Activated T-cell treated with anti-CD3 and anti-CD28 coated beads for 24 hours (primary cell): ENCODE results near the gene TWIST2.

Source experiments
- DNase-seq: peaks from one replicate; pipeline ENCODE4 v3.0.0-alpha.2; 2020; ENCODE audit warnings: low read depth

TWIST2 gene

DNA sequence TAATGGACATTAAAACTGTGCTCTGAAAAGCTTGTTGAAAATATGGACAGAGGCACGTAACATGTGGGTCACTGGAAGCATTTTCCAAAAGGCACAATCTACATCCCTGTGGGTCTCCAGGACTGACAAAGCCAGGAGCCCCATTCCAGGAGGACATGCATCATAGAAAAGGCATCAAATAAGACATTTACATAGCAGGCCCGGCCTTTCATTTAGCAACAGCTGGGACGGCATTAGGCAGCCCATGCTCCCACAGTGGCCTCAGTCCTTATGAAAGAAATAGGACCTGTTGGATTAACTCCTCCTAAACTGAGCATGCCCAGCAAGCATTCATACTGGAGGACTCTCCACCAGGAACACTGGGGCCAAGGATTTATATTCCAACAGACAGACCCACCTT is 72.2 kb downstream of the TWIST2 start:
- no peak for DNase-seq

- DNase-seq: no peak
Observed at GRCh38 chr2:238920601-238921001, 72.7 kb downstream of the TWIST2 start.

DNA sequence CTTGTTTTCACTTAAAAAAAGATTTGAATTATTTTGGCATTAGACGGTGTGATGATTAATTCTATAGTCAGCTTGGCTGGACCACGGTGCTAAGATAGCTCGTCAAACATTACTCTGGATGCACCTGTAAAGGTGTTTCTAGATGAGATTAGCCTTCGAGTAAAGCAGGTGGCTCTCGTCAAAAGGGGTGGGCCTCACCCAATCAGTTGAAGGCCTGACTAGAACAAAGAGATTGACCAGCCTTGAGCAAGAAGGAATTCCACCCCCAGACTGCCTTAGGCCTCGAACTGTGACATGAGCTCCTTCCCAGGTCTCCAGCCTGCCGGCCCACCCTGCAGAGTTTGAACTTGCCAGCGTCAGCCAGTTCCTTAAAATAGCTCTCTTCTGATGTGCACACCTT is 73.4 kb downstream of the TWIST2 start:
- no peak for DNase-seq

DNA sequence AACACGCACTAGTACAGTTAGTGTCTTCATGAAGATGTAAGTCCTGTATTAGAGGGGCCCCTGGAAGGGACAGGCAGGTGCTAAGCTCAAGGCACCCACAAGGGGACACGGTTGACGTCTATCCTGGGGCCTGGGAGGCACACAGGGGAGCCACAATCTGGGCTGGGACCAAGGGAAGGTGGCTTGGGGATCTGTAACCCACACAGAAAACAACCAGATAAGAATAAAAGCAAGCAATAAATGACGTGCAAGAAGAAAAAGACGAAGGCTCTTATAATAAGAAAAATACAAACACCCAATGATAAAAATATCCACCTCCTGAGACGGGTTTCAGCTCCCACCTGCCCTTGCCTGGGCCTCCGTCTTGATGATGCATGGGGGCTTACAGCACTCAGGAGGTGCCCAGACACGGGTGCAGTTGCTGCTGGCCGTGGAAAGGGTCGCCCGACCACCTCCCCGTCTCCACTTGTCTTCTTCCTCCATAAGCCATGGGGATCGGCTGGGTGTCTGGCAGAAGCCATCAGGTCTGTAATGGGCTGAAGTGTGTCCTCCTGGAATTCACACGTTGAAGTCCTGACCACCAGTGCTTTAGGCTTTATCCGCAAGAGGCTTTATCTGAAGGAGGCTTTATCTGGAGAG is 73.9 kb downstream of the TWIST2 start:
- no peak for DNase-seq

GRCh38 chr2:238922435-238922834 is 74.5 kb downstream of the TWIST2 start:
- DNase-seq: no peak

- no peak for DNase-seq
Observed at GRCh38 chr2:238924032-238924431, 76.1 kb downstream of the TWIST2 start.

DNA sequence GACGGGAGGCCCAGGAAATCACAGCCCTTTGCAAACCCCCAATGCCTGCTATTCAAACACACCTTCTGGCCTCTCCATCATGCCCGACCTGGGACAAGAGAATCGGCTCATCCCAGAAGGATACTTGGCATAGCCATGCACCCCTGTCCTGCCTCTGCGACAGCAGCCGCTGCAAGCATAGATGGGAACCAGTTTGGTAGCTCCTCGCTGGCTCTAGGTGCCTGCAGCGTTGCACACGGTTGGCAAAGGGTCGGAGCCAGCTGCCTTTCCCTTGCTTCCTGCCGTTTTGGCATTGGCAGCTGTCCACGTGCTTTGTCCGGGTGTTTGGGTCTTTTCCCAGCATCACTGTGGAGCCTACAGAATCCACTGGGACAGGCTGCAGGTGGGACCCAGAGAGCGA is 76.9 kb downstream of the TWIST2 start:
- DNase-seq: no peak

- DNase-seq: no peak
Observed at GRCh38 chr2:238925281-238925680, 77.4 kb downstream of the TWIST2 start.

- DNase-seq: no peak
Observed at GRCh38 chr2:238925816-238926521, 78.1 kb downstream of the TWIST2 start.

- no peak for DNase-seq
Observed at GRCh38 chr2:238926761-238927611, 79.1 kb downstream of the TWIST2 start.

DNA sequence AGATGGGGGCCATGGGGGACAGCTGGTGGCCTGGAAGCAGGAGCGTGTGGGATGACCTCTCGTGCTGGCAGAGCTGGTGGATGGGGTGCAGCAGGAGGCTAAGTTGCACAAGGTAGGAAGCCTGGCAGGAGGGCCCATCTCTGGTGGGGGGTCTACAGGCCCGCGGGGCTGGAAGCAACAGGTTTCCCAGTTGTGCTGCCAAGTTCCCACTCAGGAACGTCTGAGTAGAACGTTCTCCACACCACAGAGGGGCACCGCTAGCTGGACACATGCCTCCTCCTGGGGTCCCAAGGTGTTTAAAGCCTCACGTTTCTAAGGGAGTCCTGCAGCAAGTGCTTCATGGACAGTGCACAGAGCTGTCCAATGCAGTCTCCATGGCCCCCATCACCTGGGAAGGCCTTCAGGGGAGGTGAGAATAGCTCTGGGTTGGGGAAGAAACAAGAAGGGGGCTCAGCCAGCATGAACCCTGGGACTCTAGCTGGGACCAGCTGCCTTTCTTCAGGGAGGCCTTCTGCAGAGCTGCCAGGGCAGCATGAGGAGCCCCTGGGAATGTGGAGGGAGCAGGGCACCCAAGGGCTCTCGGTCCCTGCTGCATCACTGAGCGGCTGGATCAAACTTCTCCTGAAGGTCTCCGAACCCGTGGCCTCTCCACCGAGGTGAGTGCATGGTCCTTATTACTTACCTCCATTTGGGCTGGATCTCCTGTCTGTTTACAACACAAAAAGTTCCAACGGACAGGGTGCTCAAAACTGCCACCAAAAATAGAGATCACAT is 80.0 kb downstream of the TWIST2 start:
- DNase-seq: no peak

- no peak for DNase-seq
Observed at GRCh38 chr2:238928520-238929241, 80.8 kb downstream of the TWIST2 start.

GRCh38 chr2:238929242-238930081 is 81.6 kb downstream of the TWIST2 start:
- DNase-seq: no peak

DNA sequence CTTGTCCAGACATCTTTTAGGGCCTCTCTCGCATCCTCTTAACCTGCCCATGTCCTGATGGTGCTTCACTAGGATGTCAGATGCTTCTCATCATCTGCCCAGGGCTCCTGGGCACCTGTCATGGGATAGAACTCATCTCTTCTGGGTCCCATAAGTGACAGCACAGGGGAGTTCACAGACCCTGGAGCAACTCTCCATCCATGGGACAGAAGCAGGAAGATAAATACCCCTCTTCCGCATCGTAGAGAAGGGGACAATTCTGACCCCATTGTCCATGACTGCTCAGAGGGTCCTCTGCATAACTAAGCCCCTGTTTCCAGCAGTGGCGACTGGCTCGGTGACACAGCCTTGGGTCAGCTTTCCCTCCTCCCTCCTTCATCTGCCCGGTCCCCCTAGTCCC is 82.3 kb downstream of the TWIST2 start:
- no peak for DNase-seq

DNA sequence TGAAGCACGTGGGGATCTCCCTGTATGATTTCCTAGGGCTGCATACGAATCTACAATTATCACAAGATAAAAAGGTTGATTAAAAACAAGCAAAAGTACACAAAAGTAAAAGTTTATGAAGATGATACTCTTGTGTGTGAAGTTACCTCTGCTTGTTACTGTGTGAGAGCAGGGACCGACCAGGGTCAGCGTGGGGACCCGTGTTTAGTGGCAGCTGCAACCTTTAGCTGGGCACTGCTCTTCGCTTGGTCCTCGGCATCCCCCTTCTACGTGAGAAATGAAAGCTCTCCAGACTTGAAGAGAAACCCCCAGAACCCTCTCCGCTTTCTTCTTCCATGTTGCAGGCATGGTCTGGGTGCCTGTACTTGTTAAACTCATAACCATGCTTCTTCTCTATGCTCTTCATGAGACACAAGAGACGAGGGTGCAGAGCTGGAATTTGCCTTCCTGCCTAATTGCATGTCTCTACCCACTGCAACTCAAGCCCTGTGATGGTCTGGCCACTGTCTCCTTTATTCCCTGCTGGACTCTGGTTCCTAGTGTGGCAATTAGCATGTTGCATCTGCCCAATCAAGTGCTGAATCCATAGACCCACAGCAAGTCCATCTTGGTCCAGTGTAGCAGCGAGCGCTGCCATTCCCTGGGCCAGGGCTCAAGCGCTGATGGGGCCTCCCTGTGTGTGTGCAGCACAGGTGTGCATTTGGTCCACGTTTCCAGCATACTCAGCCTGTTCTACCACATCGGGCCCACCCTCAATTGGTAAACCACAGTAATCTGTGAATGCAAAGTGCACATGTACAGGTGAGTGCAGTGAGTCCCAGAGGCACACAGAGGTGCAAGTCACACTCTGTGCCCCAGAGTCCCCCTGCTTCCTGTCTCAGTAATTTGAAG is 88.5 kb downstream of the TWIST2 start:
- no peak for DNase-seq

- DNase-seq: no peak
Observed at GRCh38 chr2:238938003-238938400, 90.1 kb downstream of the TWIST2 start.

DNA sequence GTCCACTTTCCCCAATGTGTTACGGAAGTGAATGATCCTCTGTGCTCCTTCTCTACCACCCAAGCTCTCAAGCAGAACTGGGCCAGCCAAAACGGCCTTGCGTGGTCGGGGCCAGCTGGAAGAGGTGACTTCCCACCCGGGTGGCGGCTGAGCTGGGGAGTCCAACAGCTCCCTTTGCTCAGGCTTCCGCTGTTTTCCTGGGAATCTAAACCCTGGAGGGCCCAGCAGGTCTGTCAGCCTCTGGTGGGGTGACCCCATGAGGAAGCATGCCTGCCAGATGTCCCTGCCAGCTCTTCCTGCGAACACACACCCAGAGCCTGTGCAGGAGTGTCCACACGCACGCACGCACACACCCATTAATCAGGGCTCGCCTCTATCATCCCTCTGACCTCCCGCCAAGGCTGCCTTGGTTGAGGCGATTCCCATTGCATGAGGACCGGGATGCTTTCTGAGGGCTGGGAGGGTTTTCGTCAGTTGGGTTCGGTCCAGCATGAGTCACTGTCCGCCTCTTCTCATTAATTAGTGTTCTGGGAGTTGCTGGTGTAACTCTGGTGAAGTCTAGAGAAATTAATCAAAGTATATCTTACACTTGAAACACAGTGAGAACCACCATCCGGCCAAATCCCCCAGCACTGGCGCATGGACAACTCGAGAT is 90.6 kb downstream of the TWIST2 start:
- DNase-seq: no peak

DNA sequence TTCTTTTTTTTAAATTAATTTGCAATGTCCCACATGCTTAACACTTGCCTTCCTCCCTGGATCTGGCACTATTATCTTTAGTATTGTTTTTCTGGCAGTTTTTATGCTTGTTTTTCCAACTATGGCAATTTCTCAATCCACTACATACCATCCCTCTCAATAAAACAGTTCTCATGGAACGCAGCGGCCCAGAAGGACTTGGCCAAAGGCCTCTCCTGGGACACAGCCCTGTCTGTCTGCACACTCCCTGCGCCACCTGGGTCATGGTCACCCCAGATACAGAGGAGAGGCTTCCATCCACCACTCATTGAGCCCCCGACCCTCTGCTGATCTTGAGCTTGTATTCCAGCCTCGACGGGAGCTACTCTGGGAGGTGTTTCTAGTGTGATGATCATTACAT is 91.2 kb downstream of the TWIST2 start:
- DNase-seq: no peak
